Measurements from ENCODE around the gene RUFY3. TPM values are rescaled to one million over a fixed set of nuclear protein-coding genes. Genes with fewer than 3 reads are reported as not detected.

The RUFY3 gene
- total and polyA plus RNA-seq, 9 of the 15 experiments (the other 6 are each of a cell fraction or from before 2014, with no cell fraction given), result 4.2 to 31.1 (median 21.5) TPM

- Histone ChIP-seq H3K79me2 (ENCODE audit: control insufficient read depth, insufficient read depth, low read length) (peaks cover 42% of the 10 kb centered on the region), H4K20me1 (replicated peaks; ENCODE audit: control insufficient read depth, insufficient read depth, low read length) (peaks cover 14% of the 10 kb centered on the region; the same call in 1 of the 2 replicates), H3K4me1 (replicated peaks in 1 of 2; ENCODE audit: control insufficient read depth in 2 of 2, insufficient read depth in 2 of 2, low read length in 2 of 2) (peaks cover 7 to 12% of the 10 kb centered on the region in 2 experiments), H3K4me3 (peak overlapping the region; percentile 76), H3K27me3 (ENCODE audit: control insufficient read depth in 2 of 2, insufficient read depth in 2 of 2, low read length in 2 of 2) (no peaks in the 10 kb centered on the region), H3K9ac (ENCODE audit: insufficient read depth in 1 of 2, low read depth in 2 of 2, low read length in 2 of 2) (peak overlapping the region; percentile 90 to 96), H2AFZ (ENCODE audit: low read depth, low read length) (peak overlapping the region; percentile 96), H3K9me1 (ENCODE audit: control insufficient read depth, insufficient read depth, low read length) (no peaks in the 10 kb centered on the region), H3K36me3 (ENCODE audit: control insufficient read depth, insufficient read depth, low read length) (peaks cover 24% of the 10 kb centered on the region), H3K9me3 (replicated peaks; ENCODE audit: control insufficient read depth, insufficient read depth, low read depth, low read length) (no peaks in the 10 kb centered on the region), H3K4me2 (ENCODE audit: insufficient read depth, low read length) (peak overlapping the region; percentile 100), H3K27ac (ENCODE audit: extremely low read depth, low read depth, low read length) (peak overlapping the region; percentile 82)
- ATAC-seq (peak; percentile 26), FAIRE-seq (peak; percentile 23), DNase-seq (ENCODE audit: extremely low read depth in 1 of 4, low spot score in 3 of 4) (peak in 3 of 4 experiments; percentile 21 to 52 (median 34))
- intact Hi-C loops (cut with micrococcal nuclease) (loop anchor here (1.0 to 5.0 kb wide), 2 partner anchors 16 to 37 kb away; no protein-coding TSS in a partner anchor), in situ Hi-C loops (cut with MboI) (no loop called here)
- WGBS (ENCODE audit: insufficient coverage, low coverage, missing lambda C conversion rate), result 0% methylated on average over 16 of the region's 19 CpGs
- BruUV-seq (replicated peaks), result no TSS peak
- CTCF ChIA-PET (ENCODE audit: low intra/inter-chr PET ratio), result no interaction called here
- POLR2A ChIA-PET, result interaction anchor here (1.0 to 2.4 kb wide), 5 partner anchors 12 to 46 kb away, joined by 3 to 15 read pairs (median 4); no protein-coding TSS in a partner anchor
- TF ChIP-seq ELF1 (tag; IDR thresholded peaks at IDR 0.05) (no peak), SMAD3 (CRISPR knock-in tag; conservative IDR thresholded peaks at IDR 0.05) (no peak), HEY1 (CRISPR knock-in tag; IDR thresholded peaks at IDR 0.05; ENCODE audit: borderline replicate concordance) (no peak), ZNF740 (CRISPR knock-in tag; IDR thresholded peaks at IDR 0.05) (no peak), ZNF740 (tag; IDR thresholded peaks at IDR 0.05) (no peak), PTBP1 (IDR thresholded peaks at IDR 0.05; ENCODE audit: low read depth, low read length) (no peak), ZNF174 (CRISPR knock-in tag; IDR thresholded peaks at IDR 0.05) (no peak), TRIM28 (IDR thresholded peaks at IDR 0.05) (no peak), THRA (IDR thresholded peaks at IDR 0.05) (no peak), SMARCC2 (IDR thresholded peaks at IDR 0.05; ENCODE audit: low read depth) (no peak), E2F5 (CRISPR knock-in tag; IDR thresholded peaks at IDR 0.05) (no peak), ZBTB12 (CRISPR knock-in tag; IDR thresholded peaks at IDR 0.05) (no peak), SMARCE1 (IDR thresholded peaks at IDR 0.05) (peak; percentile 70), HMG20B (CRISPR knock-in tag; IDR thresholded peaks at IDR 0.05) (no peak), NR4A1 (CRISPR knock-in tag; IDR thresholded peaks at IDR 0.05) (no peak), NR4A1 (tag; IDR thresholded peaks at IDR 0.05) (no peak), TAF9B (IDR thresholded peaks at IDR 0.05; ENCODE audit: partially characterized antibody) (no peak), DLX4 (CRISPR knock-in tag; IDR thresholded peaks at IDR 0.05) (no peak), PKNOX1 (IDR thresholded peaks at IDR 0.05) (no peak)
These were observed 33.0 kb upstream of the RUFY3 start for GRCh38 chr4:70688795-70689231.

All from K562 (cell line).